ENCODE measurements around the gene CCM2L. TPM values are rescaled to one million over a fixed set of nuclear protein-coding genes. Genes with fewer than 3 reads are reported as not detected.

CCM2L gene
- total and polyA plus RNA-seq, 2 of the 4 experiments (the other 2 are of a cell fraction), result not detected

- H2BK120ac ChIP-seq (ENCODE audit: low read depth, low read length), result no peak overlapping the region
- H3K4ac ChIP-seq (ENCODE audit: low read depth, low read length), result no peak overlapping the region
- H3K56ac ChIP-seq (ENCODE audit: extremely low read depth, insufficient read depth, low read length), result no peak overlapping the region
- dilution Hi-C loops (cut with HindIII; ENCODE audit: low sequenced_read_pairs, unreplicated experiment) (no loop called here), in situ Hi-C loops (cut with MboI; ENCODE audit: low sequenced_read_pairs) (no loop called here), intact Hi-C loops (cut with micrococcal nuclease) (no loop called here)
- no peak overlapping the region for H3K27ac ChIP-seq (ENCODE audit: insufficient read depth, low read length)
- TF ChIP-seq ELK1 (IDR thresholded peaks at IDR 0.05; ENCODE audit: borderline replicate concordance, low read depth, low read length), result no peak
- no peak for TF ChIP-seq MAFK (IDR thresholded peaks at IDR 0.05; ENCODE audit: low read depth, low read length)
- TF ChIP-seq BHLHE40 (IDR thresholded peaks at IDR 0.05; ENCODE audit: low read depth, low read length), result no peak
- no peak for TF ChIP-seq RFX5 (IDR thresholded peaks at IDR 0.05; ENCODE audit: low read depth, low read length)
- no peak for TF ChIP-seq CTCF (conservative IDR thresholded peaks at IDR 0.05; ENCODE audit: low read depth, low read length)
- TF ChIP-seq CHD1 (IDR thresholded peaks at IDR 0.05; ENCODE audit: low read depth, low read length), result no peak
- TF ChIP-seq NFE2L2 (IDR thresholded peaks at IDR 0.05; ENCODE audit: low read depth, low read length), result no peak
- no peak for TF ChIP-seq FOS (IDR thresholded peaks at IDR 0.05; ENCODE audit: low read depth, low read length)
- TF ChIP-seq RCOR1 (IDR thresholded peaks at IDR 0.05; ENCODE audit: insufficient replicate concordance, low read length), result no peak
- no peak for TF ChIP-seq POLR2A (IDR thresholded peaks at IDR 0.05; ENCODE audit: low read depth, low read length)
- no peak for TF ChIP-seq CEBPB (IDR thresholded peaks at IDR 0.05; ENCODE audit: low read depth, low read length)
- TF ChIP-seq SMC3 (IDR thresholded peaks at IDR 0.05; ENCODE audit: low read depth, low read length), result no peak
- TF ChIP-seq USF2 (IDR thresholded peaks at IDR 0.05; ENCODE audit: low read depth, low read length), result no peak
- no peak overlapping the region for H4K5ac ChIP-seq (ENCODE audit: low read depth, low read length)
- H4K20me1 ChIP-seq (ENCODE audit: insufficient read depth, low read length), result no peaks in the 10 kb centered on the region
- no peak overlapping the region for H4K8ac ChIP-seq (ENCODE audit: low read depth in 2 of 2, low read length in 2 of 2)
- H3K4me2 ChIP-seq (ENCODE audit: low read depth, low read length), result no peak overlapping the region
- DNase-seq, result no peak
- no peak overlapping the region for H2BK15ac ChIP-seq (ENCODE audit: low read depth, low read length)
- no peak overlapping the region for H3K18ac ChIP-seq (ENCODE audit: low read depth, low read length)
- H2BK20ac ChIP-seq (ENCODE audit: low read depth, low read length), result no peak overlapping the region
- no peak overlapping the region for H3K9ac ChIP-seq (ENCODE audit: low read depth, low read length)
- H3K14ac ChIP-seq (replicated peaks; ENCODE audit: low read depth, low read length), result no peak overlapping the region
- no peaks in the 10 kb centered on the region for H3K4me1 ChIP-seq (ENCODE audit: control insufficient read depth, insufficient read depth, low read length)
- H3K9me3 ChIP-seq (ENCODE audit: control insufficient read depth, insufficient read depth, low read length), result no peaks in the 10 kb centered on the region
- ChIA-PET POLR2A (ENCODE audit: unreplicated experiment) (no interaction called here), CTCF (no interaction called here)
- no peak overlapping the region for H2AFZ ChIP-seq (replicated peaks; ENCODE audit: low read length, poor library complexity)
- no peak overlapping the region for H2AK5ac ChIP-seq (ENCODE audit: low read depth, low read length)
- no peak for ATAC-seq (ENCODE audit: low read depth)
- BruUV-seq (replicated peaks), result no TSS peak
- H3K36me3 ChIP-seq (ENCODE audit: control insufficient read depth, insufficient read depth, low read length), result no peaks in the 10 kb centered on the region
- H4K91ac ChIP-seq (ENCODE audit: insufficient read depth, low read depth, low read length), result no peak overlapping the region
- no peaks in the 10 kb centered on the region for H3K9me1 ChIP-seq (ENCODE audit: insufficient read depth, low read length)
- H2BK5ac ChIP-seq (ENCODE audit: low read depth, low read length, poor library complexity, severe bottlenecking), result no peak overlapping the region
- H3K79me1 ChIP-seq (ENCODE audit: low read depth in 1 of 2, low read length in 2 of 2), result no peaks in the 10 kb centered on the region
- H2AK9ac ChIP-seq (replicated peaks; ENCODE audit: low read depth, low read length, poor library complexity), result no peak overlapping the region
- H3K23ac ChIP-seq (ENCODE audit: low read depth, low read length), result no peak overlapping the region
- H3K27me3 ChIP-seq (ENCODE audit: control insufficient read depth, insufficient read depth, low read length), result peaks cover 56% of the 10 kb centered on the region
- no CpG with 5 or more reads among the region's 2 CpGs for WGBS, 2 experiments (ENCODE audit: extremely low coverage in 2 of 2, insufficient read length in 1 of 2)
- H3K4me3 ChIP-seq (ENCODE audit: insufficient read depth, low read depth, low read length), result no peak overlapping the region
Measured at GRCh38 chr20:32003325-32003724, 6.9 kb upstream of the CCM2L start.
